K562 (cell line): ENCODE results near the gene SLC4A2.

Experiments used
- DDX20 ChIP-seq: fragments of 450-650 bp; IDR thresholded peaks from 2 replicates; pipeline ENCODE4 v1.6.1; 2016; ENCODE audit warnings: missing genetic modification characterization, low read depth, mild to moderate bottlenecking, missing compliant biosample characterization, moderate library complexity
- EHMT2 ChIP-seq: fragments of 450-650 bp; IDR thresholded peaks from 2 replicates; pipeline ENCODE4 v1.6.1; 2018; ENCODE audit warnings: antibody characterized with exemption
- HDGF ChIP-seq: fragments of 450-650 bp; IDR thresholded peaks from 2 replicates; pipeline ENCODE4 v1.6.1; 2016
- MAFG ChIP-seq: fragments of 450-650 bp; conservative IDR thresholded peaks from 2 replicates; pipeline ENCODE4 v1.6.1; 2016; ENCODE audit warnings: missing genetic modification characterization, missing compliant biosample characterization
- MYNN ChIP-seq, 2 experiments: sonication (generic); formaldehyde crosslinking in 1 of 2; IDR thresholded peaks; 2 replicates each; pipeline versions ENCODE4 v1.5.0 to v1.6.1; 2016 to 2020; ENCODE audit warnings: antibody characterized with exemption in 1 of 2, missing genetic modification reagents in 1 of 2
- TEAD1 ChIP-seq, 2 experiments: fragments of 450-650 bp in 1 of 2; sonication (generic) in 1 of 2; formaldehyde crosslinking; IDR thresholded peaks; 2 replicates each; pipeline versions ENCODE4 v1.4.0 to v1.8.0; 2020 to 2022; ENCODE audit warnings: mild to moderate bottlenecking in 2 of 2, missing genetic modification reagents in 1 of 2
- TGIF2 ChIP-seq: sonication (generic); formaldehyde crosslinking; IDR thresholded peaks from 2 replicates; pipeline ENCODE4 v1.8.1; 2022; ENCODE audit warnings: mild to moderate bottlenecking, missing genetic modification reagents, moderate library complexity
- ZBTB33 ChIP-seq: sonication (generic); formaldehyde crosslinking; IDR thresholded peaks from 2 replicates; pipeline ENCODE4 v1.8.1; 2023; ENCODE audit warnings: mild to moderate bottlenecking, missing genetic modification reagents

DNA sequence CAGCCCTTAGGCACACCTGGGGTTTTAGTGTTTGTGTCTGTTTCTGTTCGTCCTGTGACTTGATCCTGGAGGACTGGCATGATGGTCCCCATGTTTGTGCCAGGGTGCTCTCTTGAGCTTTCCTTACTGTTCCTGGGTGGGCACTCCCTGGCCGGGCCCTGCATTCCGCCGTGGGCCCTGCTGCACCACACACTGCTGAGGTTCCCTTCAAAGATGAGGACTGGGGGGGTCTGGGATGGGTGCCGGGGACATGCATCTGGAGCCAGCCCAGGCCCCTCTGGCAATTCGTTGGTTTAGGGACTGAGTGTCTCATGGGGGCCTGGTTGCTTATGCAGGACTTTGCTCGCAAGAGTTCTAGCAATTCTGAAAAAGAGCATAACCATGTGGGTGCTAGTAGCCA, 31.6 kb downstream of the SLC4A2 start:
- TF ChIP-seq DDX20 = no peak
- no peak for TF ChIP-seq MAFG
- no peak for TF ChIP-seq TEAD1 (CRISPR knock-in tag; IDR thresholded peaks at IDR 0.05)
- TF ChIP-seq EHMT2 = no peak
- TF ChIP-seq MYNN (IDR thresholded peaks at IDR 0.05) = no peak
- TF ChIP-seq MYNN (CRISPR knock-in tag; IDR thresholded peaks at IDR 0.05) = no peak
- TF ChIP-seq ZBTB33 (CRISPR knock-in tag) = no peak
- TF ChIP-seq HDGF = no peak
- TF ChIP-seq TGIF2 = no peak
